ENCODE measurements around the gene CNKSR2. TPM values are rescaled to one million over a fixed set of nuclear protein-coding genes. Genes with fewer than 3 reads are reported as not detected.

The CNKSR2 gene
- total RNA-seq, 2 donors from 2014 or later: 0.24 to 0.32 TPM

GRCh38 chrX:21675931-21676330 lies 301.7 kb downstream of the CNKSR2 start:
- H3K9ac ChIP-seq (ENCODE audit: low read depth in 2 of 2, low read length in 2 of 2): no peak overlapping the region
- TF ChIP-seq CTCF (IDR thresholded peaks at IDR 0.05): no peak
- H3K4me1 ChIP-seq: no peaks in the 10 kb centered on the region
- intact Hi-C loops (cut with DNase I): no loop called here
- H3K36me3 ChIP-seq: no peaks in the 10 kb centered on the region
- H3K4me3 ChIP-seq: no peak overlapping the region
- H3K9me3 ChIP-seq: no peaks in the 10 kb centered on the region
- no peak for DNase-seq
- H3K27ac ChIP-seq: no peak overlapping the region
- no peaks in the 10 kb centered on the region for H3K27me3 ChIP-seq

GRCh38 chrX:21678048-21678612 lies 303.9 kb downstream of the CNKSR2 start:
- no peak for TF ChIP-seq CTCF (IDR thresholded peaks at IDR 0.05)

GRCh38 chrX:21683941-21684340 lies 309.7 kb downstream of the CNKSR2 start:
- no peak for TF ChIP-seq CTCF (IDR thresholded peaks at IDR 0.05)
- intact Hi-C loops (cut with DNase I): no loop called here

More at GRCh38 chrX:21678048-21678612, 303.9 kb downstream of the CNKSR2 start:
- intact Hi-C loops (cut with DNase I): no loop called here
- H3K36me3 ChIP-seq: no peaks in the 10 kb centered on the region
- no peaks in the 10 kb centered on the region for H3K27me3 ChIP-seq
- H3K9ac ChIP-seq (ENCODE audit: low read depth in 2 of 2, low read length in 2 of 2): no peak overlapping the region
- DNase-seq: no peak
- H3K4me1 ChIP-seq: no peaks in the 10 kb centered on the region
- H3K27ac ChIP-seq: no peak overlapping the region
- H3K4me3 ChIP-seq: no peak overlapping the region
- H3K9me3 ChIP-seq: no peaks in the 10 kb centered on the region

GRCh38 chrX:21691512-21692018 lies 317.3 kb downstream of the CNKSR2 start:
- no peak overlapping the region for H3K27ac ChIP-seq
- no peak for TF ChIP-seq CTCF (IDR thresholded peaks at IDR 0.05)

More at GRCh38 chrX:21683941-21684340, 309.7 kb downstream of the CNKSR2 start:
- no peak for DNase-seq
- Histone ChIP-seq H3K4me3 (no peak overlapping the region), H3K27me3 (no peaks in the 10 kb centered on the region), H3K4me1 (no peaks in the 10 kb centered on the region), H3K9me3 (no peaks in the 10 kb centered on the region), H3K9ac (ENCODE audit: low read depth in 2 of 2, low read length in 2 of 2) (no peak overlapping the region), H3K27ac (no peak overlapping the region), H3K36me3 (no peaks in the 10 kb centered on the region)

GRCh38 chrX:21698272-21698671 lies 324.1 kb downstream of the CNKSR2 start:
- Histone ChIP-seq H3K4me1 (no peaks in the 10 kb centered on the region), H3K9me3 (no peaks in the 10 kb centered on the region), H3K4me3 (no peak overlapping the region), H3K27ac (no peak overlapping the region), H3K27me3 (no peaks in the 10 kb centered on the region), H3K36me3 (no peaks in the 10 kb centered on the region), H3K9ac (ENCODE audit: low read depth in 2 of 2, low read length in 2 of 2) (no peak overlapping the region)
- no peak for TF ChIP-seq CTCF (IDR thresholded peaks at IDR 0.05)
- intact Hi-C loops (cut with DNase I): no loop called here
- no peak for DNase-seq

More at GRCh38 chrX:21691512-21692018, 317.3 kb downstream of the CNKSR2 start:
- intact Hi-C loops (cut with DNase I): no loop called here
- Histone ChIP-seq H3K9ac (ENCODE audit: low read depth in 2 of 2, low read length in 2 of 2) (no peak overlapping the region), H3K4me1 (no peaks in the 10 kb centered on the region), H3K36me3 (no peaks in the 10 kb centered on the region), H3K4me3 (no peak overlapping the region), H3K27me3 (no peaks in the 10 kb centered on the region), H3K9me3 (no peaks in the 10 kb centered on the region)
- no peak for DNase-seq
